GM23338 (cell line): Measurements from ENCODE around the gene SPINK14. TPM values are rescaled to one million over a fixed set of nuclear protein-coding genes. Genes with fewer than 3 reads are reported as not detected.

ENCODE experiments used
- ATAC-seq: fragments of 200-7000 bp; cut with Tn5 transposase; 3 replicates; pipeline ENCODE4 v1.9.1; 2020
- DNase-seq: peaks from one replicate; pipeline ENCODE4 v3.0.0-alpha.2; 2015; ENCODE audit warnings: low spot score
- H2AFZ ChIP-seq: fragments of 200-600 bp; sonication (generic); 2 replicates; pipeline ENCODE4 v1.8.0; 2016; ENCODE audit warnings: antibody characterized with exemption, mild to moderate bottlenecking, moderate library complexity
- H3F3A ChIP-seq: fragments of 200-600 bp; sonication (generic); replicated peaks from 2 replicates; pipeline ENCODE4 v1.8.0; 2017; ENCODE audit warnings: antibody characterized with exemption, mixed run types, low read depth
- H3K27ac ChIP-seq: fragments of 200-600 bp; sonication (generic); 2 replicates; pipeline ENCODE4 v1.6.1; 2016; ENCODE audit warnings: low read depth
- H3K27me3 ChIP-seq: fragments of 200-600 bp; sonication (generic); 2 replicates; pipeline ENCODE4 v1.8.0; 2016; ENCODE audit warnings: mild to moderate bottlenecking, mixed run types, moderate library complexity; ENCODE audit not compliant: insufficient read depth
- H3K36me3 ChIP-seq: fragments of 200-600 bp; sonication (generic); 2 replicates; pipeline ENCODE4 v1.8.0; 2016; ENCODE audit warnings: mild to moderate bottlenecking; ENCODE audit not compliant: insufficient read depth
- H3K4me1 ChIP-seq: fragments of 200-600 bp; sonication (generic); 2 replicates; pipeline ENCODE4 v1.8.0; 2016; ENCODE audit warnings: mild to moderate bottlenecking, moderate library complexity; ENCODE audit not compliant: insufficient read depth
- H3K4me2 ChIP-seq: fragments of 200-600 bp; sonication (generic); 2 replicates; pipeline ENCODE4 v1.7.1; 2017; ENCODE audit warnings: mixed run types
- H3K4me3 ChIP-seq: fragments of 200-600 bp; sonication (generic); 2 replicates; pipeline ENCODE4 v1.6.1; 2016; ENCODE audit warnings: mixed run types
- H3K79me2 ChIP-seq: fragments of 200-600 bp; sonication (generic); replicated peaks from 2 replicates; pipeline ENCODE4 v1.8.0; 2017; ENCODE audit warnings: mild to moderate bottlenecking; ENCODE audit not compliant: insufficient read depth
- H3K9me2 ChIP-seq: fragments of 200-600 bp; sonication (generic); 2 replicates; pipeline ENCODE4 v1.8.0; 2017; ENCODE audit not compliant: insufficient read depth
- H4K20me1 ChIP-seq: fragments of 200-600 bp; sonication (generic); replicated peaks from 2 replicates; pipeline ENCODE4 v1.8.0; 2017; ENCODE audit warnings: mild to moderate bottlenecking; ENCODE audit not compliant: insufficient read depth
- H3K27ac Mint-ChIP-seq: 2 replicates; pipeline ENCODE4 v1.8.0; 2020; ENCODE audit warnings: inconsistent platforms, mild to moderate bottlenecking, moderate library complexity, mixed read lengths
- H3K27me3 Mint-ChIP-seq: 3 replicates; pipeline ENCODE4 v1.8.0; 2022; ENCODE audit warnings: low read depth, mild to moderate bottlenecking, moderate library complexity, mixed read lengths, inconsistent platforms; ENCODE audit not compliant: insufficient read depth, poor library complexity
- H3K36me3 Mint-ChIP-seq: 3 replicates; pipeline ENCODE4 v1.8.0; 2021; ENCODE audit warnings: low read depth, mild to moderate bottlenecking, inconsistent platforms, moderate library complexity, mixed read lengths
- H3K4me1 Mint-ChIP-seq: 3 replicates; pipeline ENCODE4 v1.8.0; 2020; ENCODE audit warnings: mild to moderate bottlenecking, inconsistent platforms, mixed read lengths
- H3K4me3 Mint-ChIP-seq: 3 replicates; pipeline ENCODE4 v1.8.0; 2021; ENCODE audit warnings: moderate library complexity, mild to moderate bottlenecking, inconsistent platforms, mixed read lengths
- H3K9me3 Mint-ChIP-seq: 3 replicates; pipeline ENCODE4 v1.8.0; 2020; ENCODE audit warnings: moderate library complexity, mild to moderate bottlenecking, inconsistent platforms, mixed read lengths
- ETS1 ChIP-seq: IDR thresholded peaks from 2 replicates; pipeline ENCODE4 v1.6.1; 2016; ENCODE audit warnings: antibody characterized with exemption
- EZH2 ChIP-seq: fragments of 200-600 bp; sonication (generic); IDR thresholded peaks from one replicate; pipeline ENCODE4 v1.8.0; 2017; ENCODE audit warnings: antibody characterized with exemption, mild to moderate bottlenecking, low read depth; ENCODE audit not compliant: unreplicated experiment
- EZH2phosphoT487 ChIP-seq: fragments of 200-600 bp; sonication (generic); IDR thresholded peaks from one replicate; pipeline ENCODE4 v1.8.1; 2018; ENCODE audit warnings: antibody characterized with exemption; ENCODE audit not compliant: unreplicated experiment
- REST ChIP-seq: IDR thresholded peaks from one replicate; pipeline ENCODE4 v1.6.1; 2018; ENCODE audit warnings: antibody characterized with exemption; ENCODE audit not compliant: unreplicated experiment
- ZNF331 ChIP-seq: fragments of 250-450 bp; sonication (Bioruptor Pico); IDR thresholded peaks from 2 replicates; pipeline ENCODE4 v1.5.0; 2020; ENCODE audit warnings: low read depth, mild to moderate bottlenecking, moderate library complexity
- ZNF462 ChIP-seq: fragments of 250-450 bp; sonication (Bioruptor Pico); IDR thresholded peaks from 2 replicates; pipeline ENCODE4 v1.5.0; 2020; ENCODE audit warnings: mild to moderate bottlenecking, moderate library complexity
- polyA plus RNA-seq: library from polyadenylated mRNA; unstranded; fragments of >200 nt; fragmentation: Nextera tagmentation; extraction: Ambion mirVana; gene quantifications from 2 replicates; pipeline ENCODE4 v1.2.1, GENCODE V29; 2016
- total RNA-seq: library from RNA; depleted of rRNA; stranded (reverse); fragments of >200 nt; shearing (Covaris generic); gene quantifications from 2 replicates; pipeline ENCODE4 v1.2.3, GENCODE V29; 2014

SPINK14 gene
- total and polyA plus RNA-seq, 2 experiments from 2014 or later = not detected

- H3F3A ChIP-seq = no peaks in the 10 kb centered on the region
- no peaks in the 10 kb centered on the region for H3K27me3 ChIP-seq
- no peaks in the 10 kb centered on the region for H3K9me2 ChIP-seq
- Mint-ChIP-seq H3K36me3 (no peaks in the 10 kb centered on the region), H3K9me3 (no peaks in the 10 kb centered on the region), H3K27me3 (no peaks in the 10 kb centered on the region), H3K4me1 (no peaks in the 10 kb centered on the region), H3K27ac (no peak overlapping the region), H3K4me3 (no peak overlapping the region)
- ATAC-seq = no peak
- H3K79me2 ChIP-seq = no peaks in the 10 kb centered on the region
- H3K27ac ChIP-seq = no peak overlapping the region
- H3K4me3 ChIP-seq = no peak overlapping the region
- H2AFZ ChIP-seq = no peak overlapping the region
- TF ChIP-seq EZH2phosphoT487 = no peak
- TF ChIP-seq ETS1 = no peak
- TF ChIP-seq ZNF462 = no peak
- no peak for TF ChIP-seq EZH2
- no peak for TF ChIP-seq ZNF331 (CRISPR knock-in tag)
- TF ChIP-seq REST = no peak
- no peak overlapping the region for H3K4me2 ChIP-seq
- no peaks in the 10 kb centered on the region for H3K36me3 ChIP-seq
- no peak for DNase-seq
- H3K4me1 ChIP-seq = no peaks in the 10 kb centered on the region
- no peaks in the 10 kb centered on the region for H4K20me1 ChIP-seq
Observed at GRCh38 chr5:148193202-148193601, 24.9 kb downstream of the SPINK14 start.
